HG02588 (cell line): ENCODE data around the gene STH.
"Not testable (repeated sequence)": the region's sequence is repeated elsewhere in the genome, so short reads cannot be mapped to it uniquely, and the experiment has no call there.

Experiments used
- ATAC-seq: cut with Tn5 transposase; IDR thresholded peaks from one replicate; pipeline ENCODE4 v1.9.1; 2021; ENCODE audit warnings: mild to moderate bottlenecking, moderate library complexity; ENCODE audit not compliant: unreplicated experiment

Gene STH

GRCh38 chr17:46002311-46002972, 3.4 kb downstream of the STH start:
- ATAC-seq, result no peak

DNA sequence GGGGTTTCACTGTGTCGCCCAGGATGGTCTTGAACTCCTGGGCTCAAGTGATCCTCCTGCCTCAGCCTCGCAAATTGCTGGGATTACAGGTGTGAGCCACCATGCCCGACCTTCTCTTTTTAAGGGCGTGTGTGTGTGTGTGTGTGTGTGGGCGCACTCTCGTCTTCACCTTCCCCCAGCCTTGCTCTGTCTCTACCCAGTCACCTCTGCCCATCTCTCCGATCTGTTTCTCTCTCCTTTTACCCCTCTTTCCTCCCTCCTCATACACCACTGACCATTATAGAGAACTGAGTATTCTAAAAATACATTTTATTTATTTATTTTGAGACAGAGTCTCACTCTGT, 3.9 kb downstream of the STH start:
- ATAC-seq, result no peak

GRCh38 chr17:46003907-46004748, 5.1 kb downstream of the STH start:
- ATAC-seq, result no peak

GRCh38 chr17:46006082-46006481, 7.0 kb downstream of the STH start:
- not testable (repeated sequence) for ATAC-seq

GRCh38 chr17:46007461-46007965, 8.5 kb downstream of the STH start:
- ATAC-seq, result no peak

GRCh38 chr17:46008591-46008990, 9.5 kb downstream of the STH start:
- no peak for ATAC-seq

DNA sequence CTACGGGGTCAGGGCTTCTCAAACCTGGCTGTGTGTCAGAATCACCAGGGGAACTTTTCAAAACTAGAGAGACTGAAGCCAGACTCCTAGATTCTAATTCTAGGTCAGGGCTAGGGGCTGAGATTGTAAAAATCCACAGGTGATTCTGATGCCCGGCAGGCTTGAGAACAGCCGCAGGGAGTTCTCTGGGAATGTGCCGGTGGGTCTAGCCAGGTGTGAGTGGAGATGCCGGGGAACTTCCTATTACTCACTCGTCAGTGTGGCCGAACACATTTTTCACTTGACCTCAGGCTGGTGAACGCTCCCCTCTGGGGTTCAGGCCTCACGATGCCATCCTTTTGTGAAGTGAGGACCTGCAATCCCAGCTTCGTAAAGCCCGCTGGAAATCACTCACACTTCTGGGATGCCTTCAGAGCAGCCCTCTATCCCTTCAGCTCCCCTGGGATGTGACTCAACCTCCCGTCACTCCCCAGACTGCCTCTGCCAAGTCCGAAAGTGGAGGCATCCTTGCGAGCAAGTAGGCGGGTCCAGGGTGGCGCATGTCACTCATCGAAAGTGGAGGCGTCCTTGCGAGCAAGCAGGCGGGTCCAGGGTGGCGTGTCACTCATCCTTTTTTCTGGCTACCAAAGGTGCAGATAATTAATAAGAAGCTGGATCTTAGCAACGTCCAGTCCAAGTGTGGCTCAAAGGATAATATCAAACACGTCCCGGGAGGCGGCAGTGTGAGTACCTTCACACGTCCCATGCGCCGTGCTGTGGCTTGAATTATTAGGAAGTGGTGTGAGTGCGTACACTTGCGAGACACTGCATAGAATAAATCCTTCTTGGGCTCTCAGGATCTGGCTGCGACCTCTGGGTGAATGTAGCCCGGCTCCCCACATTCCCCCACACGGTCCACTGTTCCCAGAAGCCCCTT, 10.9 kb downstream of the STH start:
- no peak for ATAC-seq

GRCh38 chr17:46010597-46011186, 11.6 kb downstream of the STH start:
- ATAC-seq, result no peak

DNA sequence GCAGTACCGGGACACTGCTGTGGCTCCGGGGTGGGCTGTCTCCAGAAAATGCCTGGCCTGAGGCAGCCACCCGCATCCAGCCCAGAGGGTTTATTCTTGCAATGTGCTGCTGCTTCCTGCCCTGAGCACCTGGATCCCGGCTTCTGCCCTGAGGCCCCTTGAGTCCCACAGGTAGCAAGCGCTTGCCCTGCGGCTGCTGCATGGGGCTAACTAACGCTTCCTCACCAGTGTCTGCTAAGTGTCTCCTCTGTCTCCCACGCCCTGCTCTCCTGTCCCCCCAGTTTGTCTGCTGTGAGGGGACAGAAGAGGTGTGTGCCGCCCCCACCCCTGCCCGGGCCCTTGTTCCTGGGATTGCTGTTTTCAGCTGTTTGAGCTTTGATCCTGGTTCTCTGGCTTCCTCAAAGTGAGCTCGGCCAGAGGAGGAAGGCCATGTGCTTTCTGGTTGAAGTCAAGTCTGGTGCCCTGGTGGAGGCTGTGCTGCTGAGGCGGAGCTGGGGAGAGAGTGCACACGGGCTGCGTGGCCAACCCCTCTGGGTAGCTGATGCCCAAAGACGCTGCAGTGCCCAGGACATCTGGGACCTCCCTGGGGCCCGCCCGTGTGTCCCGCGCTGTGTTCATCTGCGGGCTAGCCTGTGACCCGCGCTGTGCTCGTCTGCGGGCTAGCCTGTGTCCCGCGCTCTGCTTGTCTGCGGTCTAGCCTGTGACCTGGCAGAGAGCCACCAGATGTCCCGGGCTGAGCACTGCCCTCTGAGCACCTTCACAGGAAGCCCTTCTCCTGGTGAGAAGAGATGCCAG, 12.9 kb downstream of the STH start:
- no peak for ATAC-seq

DNA sequence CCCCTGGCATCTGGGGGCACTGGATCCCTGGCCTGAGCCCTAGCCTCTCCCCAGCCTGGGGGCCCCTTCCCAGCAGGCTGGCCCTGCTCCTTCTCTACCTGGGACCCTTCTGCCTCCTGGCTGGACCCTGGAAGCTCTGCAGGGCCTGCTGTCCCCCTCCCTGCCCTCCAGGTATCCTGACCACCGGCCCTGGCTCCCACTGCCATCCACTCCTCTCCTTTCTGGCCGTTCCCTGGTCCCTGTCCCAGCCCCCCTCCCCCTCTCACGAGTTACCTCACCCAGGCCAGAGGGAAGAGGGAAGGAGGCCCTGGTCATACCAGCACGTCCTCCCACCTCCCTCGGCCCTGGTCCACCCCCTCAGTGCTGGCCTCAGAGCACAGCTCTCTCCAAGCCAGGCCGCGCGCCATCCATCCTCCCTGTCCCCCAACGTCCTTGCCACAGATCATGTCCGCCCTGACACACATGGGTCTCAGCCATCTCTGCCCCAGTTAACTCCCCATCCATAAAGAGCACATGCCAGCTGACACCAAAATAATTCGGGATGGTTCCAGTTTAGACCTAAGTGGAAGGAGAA, 13.5 kb downstream of the STH start:
- no peak for ATAC-seq

GRCh38 chr17:46013127-46013501, 14.1 kb downstream of the STH start:
- no peak for ATAC-seq

DNA sequence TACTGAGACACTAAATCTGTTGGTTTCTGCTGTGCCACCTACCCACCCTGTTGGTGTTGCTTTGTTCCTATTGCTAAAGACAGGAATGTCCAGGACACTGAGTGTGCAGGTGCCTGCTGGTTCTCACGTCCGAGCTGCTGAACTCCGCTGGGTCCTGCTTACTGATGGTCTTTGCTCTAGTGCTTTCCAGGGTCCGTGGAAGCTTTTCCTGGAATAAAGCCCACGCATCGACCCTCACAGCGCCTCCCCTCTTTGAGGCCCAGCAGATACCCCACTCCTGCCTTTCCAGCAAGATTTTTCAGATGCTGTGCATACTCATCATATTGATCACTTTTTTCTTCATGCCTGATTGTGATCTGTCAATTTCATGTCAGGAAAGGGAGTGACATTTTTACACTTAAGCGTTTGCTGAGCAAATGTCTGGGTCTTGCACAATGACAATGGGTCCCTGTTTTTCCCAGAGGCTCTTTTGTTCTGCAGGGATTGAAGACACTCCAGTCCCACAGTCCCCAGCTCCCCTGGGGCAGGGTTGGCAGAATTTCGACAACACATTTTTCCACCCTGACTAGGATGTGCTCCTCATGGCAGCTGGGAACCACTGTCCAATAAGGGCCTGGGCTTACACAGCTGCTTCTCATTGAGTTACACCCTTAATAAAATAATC, 14.6 kb downstream of the STH start:
- no peak for ATAC-seq

GRCh38 chr17:46019408-46019925, 20.4 kb downstream of the STH start:
- ATAC-seq, result not testable (repeated sequence)

DNA sequence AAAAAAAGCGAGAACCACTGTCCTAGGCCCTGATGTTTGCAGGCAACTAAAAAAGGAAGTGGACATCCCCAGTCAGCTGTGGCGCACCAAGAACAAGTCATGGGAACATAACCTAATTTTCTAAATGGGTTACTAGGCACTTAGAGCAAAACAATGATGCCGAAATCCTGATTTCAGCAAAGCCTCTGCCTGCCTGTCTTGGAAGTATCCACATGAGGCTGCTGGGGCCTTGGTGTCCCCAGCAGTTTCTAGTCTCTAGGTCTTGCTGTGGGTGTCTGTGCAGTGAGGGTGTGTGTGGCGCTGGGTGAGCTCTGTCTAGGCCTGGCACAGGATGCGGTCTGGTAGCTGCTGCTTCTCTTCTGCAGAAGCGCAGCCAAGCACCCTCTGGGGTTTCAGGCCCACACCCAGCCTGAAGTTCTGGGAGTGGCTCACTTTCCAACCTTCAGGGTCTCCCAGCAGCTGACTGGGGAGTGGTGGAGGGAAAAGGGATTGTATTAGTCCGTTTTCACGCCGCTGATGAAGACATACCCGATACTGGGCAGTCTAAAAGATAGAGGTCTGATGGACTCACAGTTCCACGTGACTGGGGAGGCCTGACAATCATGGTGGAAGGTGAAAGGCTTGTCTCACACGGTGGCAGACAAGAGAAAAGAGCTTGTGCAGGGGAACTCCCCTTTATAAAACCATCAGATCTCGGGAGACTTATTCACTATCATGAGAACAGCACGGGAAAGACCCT, 21.1 kb downstream of the STH start:
- no peak for ATAC-seq

GRCh38 chr17:46020998-46021397, 21.9 kb downstream of the STH start:
- ATAC-seq, result no peak

DNA sequence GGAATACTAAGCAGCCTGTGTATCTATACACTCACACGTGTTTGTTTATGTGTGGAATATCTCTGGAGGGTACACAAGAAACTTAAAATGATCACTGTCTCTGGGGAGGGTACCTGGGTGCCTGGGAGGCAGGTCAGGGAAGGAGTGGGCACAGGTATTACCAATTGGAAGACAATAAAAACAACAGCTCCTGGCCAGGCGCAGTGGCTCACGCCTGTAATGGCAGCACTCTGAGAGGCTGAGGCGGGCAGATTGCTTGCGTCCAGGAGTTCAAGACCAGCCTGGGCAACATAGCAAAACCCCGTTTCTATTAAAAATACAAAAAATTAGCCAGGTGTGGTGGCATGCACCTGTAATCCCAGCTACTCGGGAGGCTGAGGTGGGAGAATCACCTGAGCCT, 24.3 kb downstream of the STH start:
- ATAC-seq, result not testable (repeated sequence)

DNA sequence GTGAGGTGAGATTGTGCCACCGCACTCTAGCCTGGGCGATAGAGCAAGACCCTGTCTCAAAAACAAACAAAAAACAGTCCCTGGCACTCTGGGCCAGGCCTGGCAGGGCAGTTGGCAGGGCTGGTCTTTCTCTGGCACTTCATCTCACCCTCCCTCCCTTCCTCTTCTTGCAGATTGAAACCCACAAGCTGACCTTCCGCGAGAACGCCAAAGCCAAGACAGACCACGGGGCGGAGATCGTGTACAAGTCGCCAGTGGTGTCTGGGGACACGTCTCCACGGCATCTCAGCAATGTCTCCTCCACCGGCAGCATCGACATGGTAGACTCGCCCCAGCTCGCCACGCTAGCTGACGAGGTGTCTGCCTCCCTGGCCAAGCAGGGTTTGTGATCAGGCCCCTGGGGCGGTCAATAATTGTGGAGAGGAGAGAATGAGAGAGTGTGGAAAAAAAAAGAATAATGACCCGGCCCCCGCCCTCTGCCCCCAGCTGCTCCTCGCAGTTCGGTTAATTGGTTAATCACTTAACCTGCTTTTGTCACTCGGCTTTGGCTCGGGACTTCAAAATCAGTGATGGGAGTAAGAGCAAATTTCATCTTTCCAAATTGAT, 24.8 kb downstream of the STH start:
- ATAC-seq, result no peak

- no peak for ATAC-seq
These were observed 25.5 kb downstream of the STH start for GRCh38 chr17:46024590-46024989.
